HCT116 (cell line): Measurements from ENCODE around the gene ADIPOQ. TPM values are rescaled to one million over a fixed set of nuclear protein-coding genes. Genes with fewer than 3 reads are reported as not detected.
A peak's percentile ranks its signal among the peaks of the same experiment; 100 is the strongest.

Source experiments
- ATAC-seq: fragments of 200-7000 bp; cut with Tn5 transposase; 2 replicates; pipeline ENCODE4 v1.9.1; 2020; ENCODE audit warnings: mild to moderate bottlenecking, moderate library complexity
- BruUV-seq: library from RNA; stranded (reverse); fragments of 400-500 nt; replicated peaks from 2 replicates; lab custom pipeline; 2021; lab: Mats Ljungman, UMichigan
- CTCF ChIA-PET: fragments of 300-600 bp; sonication (Branson Sonifier 250); formaldehyde crosslinking; loops from one replicate; lab custom pipeline; 2021; ENCODE audit warnings: antibody characterized with exemption; lab: Charles Lee
- POLR2A ChIA-PET: fragments of 300-600, 350-600 bp; sonication (Branson Sonifier 250); formaldehyde crosslinking; loops from one replicate; lab custom pipeline; 2021; ENCODE audit warnings: antibody characterized with exemption; lab: Charles Lee
- RAD21 ChIA-PET, 2 experiments: fragments of 300-600 bp; sonication (Branson Sonifier 250); formaldehyde crosslinking; loops; one replicate each; lab custom pipeline; 2023; ENCODE audit warnings: low total read pairs in 2 of 2; ENCODE audit not compliant: uncharacterized antibody in 2 of 2, unreplicated experiment in 2 of 2, low non-redundant PET in 1 of 2; lab: Charles Lee
- DNase-seq: peaks from one replicate; pipeline ENCODE4 v3.0.0-alpha.2; 2010; ENCODE audit warnings: low read depth, low spot score
- H2AFZ ChIP-seq: fragments of 200-600 bp; shearing (Covaris generic), sonication (generic); 2 replicates; pipeline ENCODE4 v1.6.1; 2017; ENCODE audit warnings: low read depth, mixed run types, mixed read lengths, antibody characterized with exemption, low read length; ENCODE audit not compliant: poor library complexity, severe bottlenecking
- H3K27ac ChIP-seq: 2 replicates; pipeline ENCODE4 v1.5.1; 2012; ENCODE audit warnings: low read depth, low read length
- H3K27me3 ChIP-seq: fragments of 200-600 bp; sonication (generic); 2 replicates; pipeline ENCODE4 v1.6.1; 2016; ENCODE audit warnings: mixed run types, low read length, mixed read lengths; ENCODE audit not compliant: insufficient read depth
- H3K36me3 ChIP-seq, 2 experiments: fragments of 200-500 bp in 1 of 2; fragments of 200-600 bp in 1 of 2; sonication (Bioruptor generic) in 1 of 2; sonication (generic) in 1 of 2; 2 replicates each; pipeline versions ENCODE4 v1.5.1 to v1.6.1; 2014 to 2016; ENCODE audit warnings: low read length in 2 of 2, inconsistent platforms in 1 of 2, mixed read lengths in 1 of 2, mixed run types in 1 of 2; ENCODE audit not compliant: insufficient read depth in 2 of 2, control insufficient read depth in 1 of 2
- H3K4me1 ChIP-seq, 2 experiments: fragments of 200-600 bp in 1 of 2; sonication (generic) in 1 of 2; 2 replicates each; pipeline versions ENCODE4 v1.5.1 to v1.6.1; 2012 to 2017; ENCODE audit warnings: low read length in 2 of 2, inconsistent platforms in 1 of 2, mild to moderate bottlenecking in 1 of 2, mixed read lengths in 1 of 2, mixed run types in 1 of 2, moderate library complexity in 1 of 2; ENCODE audit not compliant: insufficient read depth in 2 of 2, control insufficient read depth in 1 of 2
- H3K4me2 ChIP-seq: fragments of 200-600 bp; sonication (generic); 2 replicates; pipeline ENCODE4 v1.6.1; 2017; ENCODE audit warnings: mixed run types, low read length, mixed read lengths
- H3K4me3 ChIP-seq, 2 experiments: fragments of 200-600 bp in 1 of 2; sonication (generic) in 1 of 2; replicated peaks in 1 of 2; 2 replicates each; pipeline ENCODE4 v1.5.1; 2011 to 2016; ENCODE audit warnings: low read length in 2 of 2, control low read depth in 1 of 2, low read depth in 1 of 2, mild to moderate bottlenecking in 1 of 2, mixed read lengths in 1 of 2, mixed run types in 1 of 2
- H3K79me2 ChIP-seq: fragments of 200-600 bp; sonication (generic); 2 replicates; pipeline ENCODE4 v1.6.1; 2017; ENCODE audit warnings: mild to moderate bottlenecking, mixed run types, low read length, moderate library complexity, mixed read lengths; ENCODE audit not compliant: insufficient read depth
- H3K9ac ChIP-seq: fragments of 200-600 bp; sonication (generic); 2 replicates; pipeline ENCODE4 v1.6.1; 2016; ENCODE audit warnings: low read length, mixed read lengths
- H3K9me2 ChIP-seq: fragments of 200-600 bp; sonication (generic), shearing (Covaris generic); 2 replicates; pipeline ENCODE4 v1.6.1; 2017; ENCODE audit warnings: mixed run types, mild to moderate bottlenecking, moderate library complexity; ENCODE audit not compliant: insufficient read depth
- H3K9me3 ChIP-seq, 2 experiments: fragments of 200-500 bp in 1 of 2; fragments of 200-600 bp in 1 of 2; sonication (Bioruptor generic) in 1 of 2; sonication (generic) in 1 of 2; 2 replicates each; pipeline ENCODE4 v1.6.1; 2014 to 2017; ENCODE audit warnings: low read length in 2 of 2, mixed read lengths in 2 of 2, inconsistent platforms in 1 of 2, low read depth in 1 of 2, mild to moderate bottlenecking in 1 of 2, mixed run types in 1 of 2, moderate library complexity in 1 of 2; ENCODE audit not compliant: control insufficient read depth in 1 of 2, insufficient read depth in 1 of 2
- H4K20me1 ChIP-seq: fragments of 200-600 bp; sonication (generic), shearing (Covaris generic); 2 replicates; pipeline ENCODE4 v1.6.1; 2017; ENCODE audit warnings: mixed run types, mild to moderate bottlenecking, moderate library complexity; ENCODE audit not compliant: insufficient read depth
- EGR1 ChIP-seq: IDR thresholded peaks from 2 replicates; pipeline ENCODE4 v1.6.1; 2012; ENCODE audit warnings: low read depth
- EZH2phosphoT487 ChIP-seq: fragments of 200-600 bp; IDR thresholded peaks from 2 replicates; pipeline ENCODE4 v1.6.1; 2018; ENCODE audit warnings: antibody characterized with exemption, borderline replicate concordance
- POLR2A ChIP-seq: IDR thresholded peaks from 2 replicates; pipeline ENCODE4 v1.7.0; 2011; ENCODE audit warnings: borderline replicate concordance; ENCODE audit not compliant: insufficient read depth, insufficient read length; ENCODE audit errors: extremely low read depth
- RAD21 ChIP-seq: IDR thresholded peaks from 2 replicates; pipeline ENCODE4 v1.6.1; 2012; ENCODE audit warnings: low read depth, mild to moderate bottlenecking
- intact Hi-C: fragments of 100-400 bp; cut with micrococcal nuclease; formaldehyde crosslinking; loops from 2 replicates; pipeline ENCODE4 v1.10.0; 2022
- total RNA-seq: library from RNA; stranded (reverse); gene quantifications from one replicate; pipeline ENCODE4 v1.2.1, GENCODE V29; 2021; ENCODE audit not compliant: unreplicated experiment
- TF ChIP-seq, protein P1 (sequence below): IDR thresholded peaks from 2 replicates; pipeline ENCODE4 v1.6.1; 2012
- TF ChIP-seq, protein P2 (sequence below), 3 experiments: fragments of 200-600 bp in 1 of 3; sonication (generic) in 1 of 3; IDR thresholded peaks in 2 of 3; conservative IDR thresholded peaks in 1 of 3; 2 replicates each; pipeline ENCODE4 v1.5.1; 2012 to 2017; ENCODE audit warnings: low read depth in 2 of 3, low read length in 2 of 3, antibody characterized with exemption in 1 of 3, borderline replicate concordance in 1 of 3, control low read depth in 1 of 3, mild to moderate bottlenecking in 1 of 3, mixed read lengths in 1 of 3, mixed run types in 1 of 3, moderate library complexity in 1 of 3; ENCODE audit not compliant: insufficient read depth in 1 of 3

Gene ADIPOQ
- total RNA-seq, 1 experiment from 2014 or later = not detected

DNA sequence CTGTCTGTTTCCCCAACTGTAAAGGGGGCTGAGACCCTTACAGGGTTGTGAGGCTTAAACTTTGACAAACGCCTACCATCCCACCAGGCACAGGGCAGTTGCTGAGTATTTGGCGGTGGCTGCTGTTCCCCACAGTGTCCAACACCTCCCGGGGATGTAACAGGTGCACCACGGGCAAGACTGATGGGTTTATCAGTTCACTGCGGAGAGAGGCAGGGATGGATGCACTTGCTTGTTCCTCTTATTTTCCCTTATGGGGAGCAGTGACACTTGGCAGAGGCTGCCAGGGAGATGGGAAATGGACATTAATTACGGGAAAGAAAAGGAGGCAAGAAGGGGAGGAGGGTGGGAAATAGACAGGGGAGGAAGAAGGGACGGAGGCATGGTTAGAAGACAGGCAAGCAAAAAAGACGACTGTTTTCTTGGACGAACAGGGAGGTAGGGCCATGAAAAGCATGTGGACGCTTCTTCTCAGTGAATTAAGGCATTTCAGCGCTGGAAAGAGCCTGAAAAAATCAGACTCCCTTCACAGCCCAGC, 16.6 kb upstream of the ADIPOQ start:
- POLR2A ChIA-PET = no interaction called here
- no peak for TF ChIP-seq EGR1
- TF ChIP-seq POLR2A = peak; percentile 26
- no peak for TF ChIP-seq RAD21
- no peak for TF ChIP-seq EZH2phosphoT487
- TF ChIP-seq, protein P1, sequence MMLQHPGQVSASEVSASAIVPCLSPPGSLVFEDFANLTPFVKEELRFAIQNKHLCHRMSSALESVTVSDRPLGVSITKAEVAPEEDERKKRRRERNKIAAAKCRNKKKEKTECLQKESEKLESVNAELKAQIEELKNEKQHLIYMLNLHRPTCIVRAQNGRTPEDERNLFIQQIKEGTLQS = no peak
- TF ChIP-seq, protein P2, sequence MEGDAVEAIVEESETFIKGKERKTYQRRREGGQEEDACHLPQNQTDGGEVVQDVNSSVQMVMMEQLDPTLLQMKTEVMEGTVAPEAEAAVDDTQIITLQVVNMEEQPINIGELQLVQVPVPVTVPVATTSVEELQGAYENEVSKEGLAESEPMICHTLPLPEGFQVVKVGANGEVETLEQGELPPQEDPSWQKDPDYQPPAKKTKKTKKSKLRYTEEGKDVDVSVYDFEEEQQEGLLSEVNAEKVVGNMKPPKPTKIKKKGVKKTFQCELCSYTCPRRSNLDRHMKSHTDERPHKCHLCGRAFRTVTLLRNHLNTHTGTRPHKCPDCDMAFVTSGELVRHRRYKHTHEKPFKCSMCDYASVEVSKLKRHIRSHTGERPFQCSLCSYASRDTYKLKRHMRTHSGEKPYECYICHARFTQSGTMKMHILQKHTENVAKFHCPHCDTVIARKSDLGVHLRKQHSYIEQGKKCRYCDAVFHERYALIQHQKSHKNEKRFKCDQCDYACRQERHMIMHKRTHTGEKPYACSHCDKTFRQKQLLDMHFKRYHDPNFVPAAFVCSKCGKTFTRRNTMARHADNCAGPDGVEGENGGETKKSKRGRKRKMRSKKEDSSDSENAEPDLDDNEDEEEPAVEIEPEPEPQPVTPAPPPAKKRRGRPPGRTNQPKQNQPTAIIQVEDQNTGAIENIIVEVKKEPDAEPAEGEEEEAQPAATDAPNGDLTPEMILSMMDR (IDR thresholded peaks at IDR 0.05 in 2 of 3, conservative IDR thresholded peaks at IDR 0.05 in 1 of 3; ENCODE audit: borderline replicate concordance in 1 of 3, insufficient read depth in 1 of 3, low read depth in 2 of 3, low read length in 2 of 3) = no peak
- Histone ChIP-seq H3K9me2 (no peaks in the 10 kb centered on the region), H3K79me2 (no peaks in the 10 kb centered on the region; the same call in 1 of the 2 replicates), H3K4me1 (peaks cover 4 to 14% of the 10 kb centered on the region in 2 experiments; a peak in 2 of 4 replicates), H3K9ac (peak overlapping the region; percentile 97), H3K27me3 (peaks cover 15% of the 10 kb centered on the region), H4K20me1 (no peaks in the 10 kb centered on the region), H3K36me3 (no peaks in the 10 kb centered on the region), H3K9me3 (no peaks in the 10 kb centered on the region), H3K4me3 (peak overlapping the region; percentile 75 to 80), H2AFZ (no peak overlapping the region), H3K4me2 (peak overlapping the region; percentile 88), H3K27ac (no peak overlapping the region)
- RAD21 ChIA-PET = no interaction called here
- ATAC-seq (no peak), DNase-seq (no peak)
- intact Hi-C loops = loop anchor here (10.0 kb wide), 3 partner anchors 241 to 841 kb away; no protein-coding TSS in a partner anchor
- TSS peak; percentile 82 for BruUV-seq
- CTCF ChIA-PET = no interaction called here
